SK-N-MC (cell line): ENCODE measurements around the gene MARK1.

Source experiments
- DNase-seq: peaks from one replicate; pipeline ENCODE4 v3.0.0-alpha.2; 2011; ENCODE audit warnings: low read depth, low spot score
- H3K27ac ChIP-seq: fragments of 200-600 bp; sonication (generic); 2 replicates; pipeline ENCODE4 v1.5.1; 2016; ENCODE audit warnings: mixed run types
- H3K36me3 ChIP-seq: fragments of 200-600 bp; sonication (generic); 2 replicates; pipeline ENCODE4 v1.6.1; 2017; ENCODE audit warnings: antibody characterized with exemption, low read length, mixed read lengths; ENCODE audit not compliant: insufficient read depth
- H3K4me3 ChIP-seq: fragments of 200-600 bp; sonication (generic); 2 replicates; pipeline ENCODE4 v1.5.1; 2016
- H3K9ac ChIP-seq: fragments of 200-600 bp; sonication (generic); 2 replicates; pipeline ENCODE4 v1.8.0; 2017; ENCODE audit warnings: mixed run types, mixed read lengths; ENCODE audit not compliant: insufficient read length
- H3K9me3 ChIP-seq: fragments of 200-600 bp; sonication (generic); 2 replicates; pipeline ENCODE4 v1.6.1; 2017; ENCODE audit warnings: low read depth, mild to moderate bottlenecking, antibody characterized with exemption, low read length, moderate library complexity, mixed read lengths
- EZH2 ChIP-seq: fragments of 200-600 bp; sonication (generic); IDR thresholded peaks from one replicate; pipeline ENCODE4 v1.6.1; 2017; ENCODE audit warnings: antibody characterized with exemption
- FOXP2 ChIP-seq: optimal IDR thresholded peaks from 2 replicates; pipeline ENCODE3; 2011; ENCODE audit warnings: mild to moderate bottlenecking, moderate library complexity; ENCODE audit not compliant: insufficient read depth; ENCODE audit errors: extremely low read length, control extremely low read depth
- POLR2AphosphoS5 ChIP-seq: IDR thresholded peaks from 2 replicates; pipeline ENCODE4 v1.6.1; 2012; ENCODE audit warnings: mild to moderate bottlenecking, low read depth, low read length, borderline replicate concordance

Gene MARK1

GRCh38 chr1:220516722-220517042 lies 11.3 kb upstream of the MARK1 start:
- H3K27ac ChIP-seq = no peak overlapping the region
- TF ChIP-seq POLR2AphosphoS5 (no peak), FOXP2 (no peak), EZH2 (no peak)
- H3K9me3 ChIP-seq = no peaks in the 10 kb centered on the region
- DNase-seq = no peak
- no peaks in the 10 kb centered on the region for H3K36me3 ChIP-seq
- H3K4me3 ChIP-seq = no peak overlapping the region
- no peak overlapping the region for H3K9ac ChIP-seq

GRCh38 chr1:220521778-220522177 lies 6.2 kb upstream of the MARK1 start:
- DNase-seq = no peak
- TF ChIP-seq POLR2AphosphoS5 (no peak), EZH2 (no peak), FOXP2 (no peak)
- Histone ChIP-seq H3K4me3 (no peak overlapping the region), H3K27ac (no peak overlapping the region), H3K9me3 (no peaks in the 10 kb centered on the region), H3K9ac (no peak overlapping the region), H3K36me3 (no peaks in the 10 kb centered on the region)

- no peak overlapping the region for H3K9ac ChIP-seq
- H3K9me3 ChIP-seq = no peaks in the 10 kb centered on the region
- TF ChIP-seq EZH2 (no peak), FOXP2 (no peak), POLR2AphosphoS5 (no peak)
- H3K36me3 ChIP-seq = no peaks in the 10 kb centered on the region
- DNase-seq = no peak
- no peak overlapping the region for H3K4me3 ChIP-seq
- no peak overlapping the region for H3K27ac ChIP-seq
Observed at GRCh38 chr1:220526294-220526693, 1.6 kb upstream of the MARK1 start.

GRCh38 chr1:220527279-220527907 lies 543 bp upstream of the MARK1 start:
- no peaks in the 10 kb centered on the region for H3K9me3 ChIP-seq
- peak; percentile 56 for TF ChIP-seq EZH2
- TF ChIP-seq FOXP2 = no peak
- no peak overlapping the region for H3K27ac ChIP-seq
- H3K4me3 ChIP-seq = peak overlapping the region; percentile 77
- H3K36me3 ChIP-seq = no peaks in the 10 kb centered on the region
- no peak for DNase-seq
- H3K9ac ChIP-seq = no peak overlapping the region

- Histone ChIP-seq H3K9me3 (no peaks in the 10 kb centered on the region), H3K27ac (no peak overlapping the region), H3K36me3 (no peaks in the 10 kb centered on the region), H3K9ac (no peak overlapping the region), H3K4me3 (peak overlapping the region; percentile 77)
- TF ChIP-seq POLR2AphosphoS5 = no peak
- peak; percentile 76 for TF ChIP-seq EZH2
- no peak for DNase-seq
Observed at GRCh38 chr1:220528679-220529501, 954 bp downstream of the MARK1 start.

- no peak overlapping the region for H3K4me3 ChIP-seq
- no peak for DNase-seq
- TF ChIP-seq FOXP2 = no peak
- no peak for TF ChIP-seq EZH2
- no peak for TF ChIP-seq POLR2AphosphoS5
- H3K27ac ChIP-seq = no peak overlapping the region
- no peaks in the 10 kb centered on the region for H3K36me3 ChIP-seq
- H3K9me3 ChIP-seq = no peaks in the 10 kb centered on the region
- no peak overlapping the region for H3K9ac ChIP-seq
Observed at GRCh38 chr1:220529521-220530020, 1.6 kb downstream of the MARK1 start.

- TF ChIP-seq FOXP2 = no peak
- TF ChIP-seq EZH2 = no peak
- TF ChIP-seq POLR2AphosphoS5 = no peak
- Histone ChIP-seq H3K9ac (no peak overlapping the region), H3K9me3 (no peaks in the 10 kb centered on the region), H3K4me3 (no peak overlapping the region), H3K27ac (no peak overlapping the region), H3K36me3 (no peaks in the 10 kb centered on the region)
- no peak for DNase-seq
Observed at GRCh38 chr1:220533504-220534109, 5.7 kb downstream of the MARK1 start.

GRCh38 chr1:220544901-220545303 lies 17.0 kb downstream of the MARK1 start:
- Histone ChIP-seq H3K9ac (no peak overlapping the region), H3K4me3 (no peak overlapping the region), H3K27ac (no peak overlapping the region), H3K9me3 (no peaks in the 10 kb centered on the region), H3K36me3 (no peaks in the 10 kb centered on the region)
- DNase-seq = no peak
- no peak for TF ChIP-seq FOXP2
- TF ChIP-seq POLR2AphosphoS5 = no peak
- TF ChIP-seq EZH2 = no peak

GRCh38 chr1:220550811-220551399 lies 23.0 kb downstream of the MARK1 start:
- no peaks in the 10 kb centered on the region for H3K9me3 ChIP-seq
- no peak overlapping the region for H3K4me3 ChIP-seq
- no peak overlapping the region for H3K27ac ChIP-seq
- no peak overlapping the region for H3K9ac ChIP-seq
- TF ChIP-seq FOXP2 = no peak
- TF ChIP-seq POLR2AphosphoS5 = no peak
- no peak for TF ChIP-seq EZH2
- no peaks in the 10 kb centered on the region for H3K36me3 ChIP-seq
- DNase-seq = no peak
